HepG2 (cell line): Measurements from ENCODE around the gene ZNF821. TPM values are rescaled to one million over a fixed set of nuclear protein-coding genes. Genes with fewer than 3 reads are reported as not detected.

Experiments
- ATF3 ChIP-seq: sonication (generic); formaldehyde crosslinking; IDR thresholded peaks from 2 replicates; pipeline ENCODE4 v1.4.0; 2020; ENCODE audit warnings: missing genetic modification reagents
- FOXK2 ChIP-seq: fragments of 450-650 bp; IDR thresholded peaks from 2 replicates; pipeline ENCODE4 v1.6.1; 2016
- GLMP ChIP-seq: sonication (generic); formaldehyde crosslinking; IDR thresholded peaks from 2 replicates; pipeline ENCODE4 v1.9.0; 2021; ENCODE audit warnings: missing genetic modification reagents, mild to moderate bottlenecking, borderline replicate concordance
- HNF4G ChIP-seq, 2 experiments: sonication (generic) in 1 of 2; formaldehyde crosslinking in 1 of 2; IDR thresholded peaks; 2 replicates each; pipeline versions ENCODE4 v1.4.0 to v1.6.1; 2011 to 2020; ENCODE audit warnings: borderline replicate concordance in 2 of 2, low read depth in 2 of 2, mild to moderate bottlenecking in 2 of 2, low read length in 1 of 2, missing genetic modification reagents in 1 of 2, moderate library complexity in 1 of 2
- MIXL1 ChIP-seq: IDR thresholded peaks from 2 replicates; pipeline ENCODE4 v1.6.1; 2016
- MZF1 ChIP-seq: sonication (generic); formaldehyde crosslinking; IDR thresholded peaks from 2 replicates; pipeline ENCODE4 v1.8.1; 2023; ENCODE audit warnings: mild to moderate bottlenecking, missing genetic modification reagents, borderline replicate concordance
- NR3C1 ChIP-seq: sonication (generic); formaldehyde crosslinking; IDR thresholded peaks from 2 replicates; pipeline ENCODE4 v1.4.0; 2020; ENCODE audit warnings: missing genetic modification reagents
- PATZ1 ChIP-seq: sonication (generic); formaldehyde crosslinking; IDR thresholded peaks from 2 replicates; pipeline ENCODE4 v1.4.0; 2020; ENCODE audit warnings: missing genetic modification reagents
- PAWR ChIP-seq: sonication (generic); formaldehyde crosslinking; IDR thresholded peaks from 2 replicates; pipeline ENCODE4 v1.4.0; 2020; ENCODE audit warnings: missing genetic modification reagents, mild to moderate bottlenecking, borderline replicate concordance
- POLR2AphosphoS2 ChIP-seq: IDR thresholded peaks from 2 replicates; pipeline ENCODE4 v1.6.1; 2011; ENCODE audit warnings: low read depth, low read length, improper control_type of control experiment
- SALL2 ChIP-seq: sonication (generic); formaldehyde crosslinking; IDR thresholded peaks from 2 replicates; pipeline ENCODE4 v1.8.1; 2023; ENCODE audit warnings: mild to moderate bottlenecking, missing genetic modification reagents, inconsistent platforms
- SNAI1 ChIP-seq: sonication (generic); formaldehyde crosslinking; IDR thresholded peaks from 2 replicates; pipeline ENCODE4 v1.5.0; 2020; ENCODE audit warnings: mild to moderate bottlenecking, missing genetic modification reagents, borderline replicate concordance
- SP4 ChIP-seq: sonication (generic); formaldehyde crosslinking; IDR thresholded peaks from 2 replicates; pipeline ENCODE4 v1.8.1; 2023; ENCODE audit warnings: mild to moderate bottlenecking, missing genetic modification reagents
- SUZ12 ChIP-seq: fragments of 150-350 bp; IDR thresholded peaks from 2 replicates; pipeline ENCODE4 v1.6.1; 2014; ENCODE audit warnings: low read depth, low read length
- TFDP1 ChIP-seq: IDR thresholded peaks from 2 replicates; pipeline ENCODE4 v1.6.1; 2016; ENCODE audit warnings: missing compliant biosample characterization, missing genetic modification reagents, borderline replicate concordance
- TRIM22 ChIP-seq: fragments of 450-650 bp; IDR thresholded peaks from 2 replicates; pipeline ENCODE4 v1.6.1; 2017
- ZBTB34 ChIP-seq: sonication (generic); formaldehyde crosslinking; IDR thresholded peaks from 2 replicates; pipeline ENCODE4 v1.8.0; 2022; ENCODE audit warnings: mild to moderate bottlenecking, missing genetic modification reagents
- ZFP90 ChIP-seq: sonication (generic); formaldehyde crosslinking; IDR thresholded peaks from 2 replicates; pipeline ENCODE4 v1.8.0; 2022; ENCODE audit warnings: missing genetic modification reagents, mild to moderate bottlenecking, inconsistent platforms, borderline replicate concordance
- ZKSCAN8 ChIP-seq: IDR thresholded peaks from 2 replicates; pipeline ENCODE4 v1.6.1; 2016; ENCODE audit warnings: borderline replicate concordance, missing genetic modification reagents, missing compliant biosample characterization
- ZMAT3 ChIP-seq: sonication (generic); formaldehyde crosslinking; conservative IDR thresholded peaks from 2 replicates; pipeline ENCODE4 v1.7.0; 2021; ENCODE audit warnings: missing genetic modification reagents
- ZNF337 ChIP-seq: sonication (generic); formaldehyde crosslinking; IDR thresholded peaks from 2 replicates; pipeline ENCODE4 v1.5.1; 2020; ENCODE audit warnings: missing genetic modification reagents, low read depth, mild to moderate bottlenecking, borderline replicate concordance
- ZNF546 ChIP-seq: sonication (generic); formaldehyde crosslinking; conservative IDR thresholded peaks from 2 replicates; pipeline ENCODE4 v1.8.1; 2023; ENCODE audit warnings: mild to moderate bottlenecking, missing genetic modification reagents
- ZNF614 ChIP-seq: IDR thresholded peaks from 2 replicates; pipeline ENCODE4 v1.6.1; 2018; ENCODE audit warnings: missing biosample characterization, missing genetic modification reagents, inconsistent platforms, borderline replicate concordance
- polyA plus RNA-seq, 8 experiments: library from polyadenylated mRNA; depleted of rRNA in 3 of 8; stranded (reverse) in 7 of 8; unstranded in 1 of 8; fragments of >200 nt; fragmentation: Illumina TruSeq in 4 of 8; extraction: Trizol in 4 of 8; gene quantifications; 2 replicates each; pipeline versions ENCODE4 v1.2.1 to v1.2.3, GENCODE V29; 2011 to 2016; ENCODE audit warnings: low read depth in 4 of 8, missing spikeins in 1 of 8, mixed read lengths in 1 of 8; ENCODE audit not compliant: insufficient read depth in 1 of 8
- total RNA-seq, 5 experiments: library from RNA; depleted of rRNA; stranded (reverse); fragments of >200 nt; fragmentation: Illumina TruSeq; extraction: Trizol; gene quantifications; 2 replicates each; pipeline ENCODE4 v1.2.3, GENCODE V29; 2016; ENCODE audit warnings: low read depth in 1 of 5

The ZNF821 gene
- total and polyA plus RNA-seq, 2 of the 13 experiments (the other 11 are each of a cell fraction or from before 2014, with no cell fraction given) = 7.0 to 9.1 TPM

GRCh38 chr16:71882505-71883167 lies 1.3 kb downstream of the ZNF821 start (continued):
- TF ChIP-seq GLMP = no peak
- no peak for TF ChIP-seq ZBTB34
- no peak for TF ChIP-seq HNF4G (IDR thresholded peaks at IDR 0.05; ENCODE audit: borderline replicate concordance, low read depth, low read length)
- TF ChIP-seq HNF4G (CRISPR knock-in tag; IDR thresholded peaks at IDR 0.05; ENCODE audit: borderline replicate concordance, low read depth) = no peak
- TF ChIP-seq SUZ12 = no peak
- no peak for TF ChIP-seq MZF1 (CRISPR knock-in tag)
- no peak for TF ChIP-seq SALL2 (CRISPR knock-in tag)
- no peak for TF ChIP-seq ZNF337 (CRISPR knock-in tag)
- TF ChIP-seq ZKSCAN8 = no peak
- no peak for TF ChIP-seq TRIM22
- peak; percentile 11; the same call in 1 of the 2 replicates for TF ChIP-seq MIXL1
- no peak for TF ChIP-seq PATZ1 (CRISPR knock-in tag)
- no peak for TF ChIP-seq NR3C1 (CRISPR knock-in tag)
- TF ChIP-seq ZNF546 (CRISPR knock-in tag) = no peak
- TF ChIP-seq POLR2AphosphoS2 = no peak
- no peak for TF ChIP-seq SP4 (CRISPR knock-in tag)
- TF ChIP-seq ZMAT3 (CRISPR knock-in tag) = no peak
- TF ChIP-seq PAWR (CRISPR knock-in tag) = no peak
- TF ChIP-seq FOXK2 = no peak
- 0 out of 2 replicates have a peak, but pooled peaks have one; percentile 22 for TF ChIP-seq ZNF614 (CRISPR knock-in tag)
- no peak for TF ChIP-seq TFDP1 (CRISPR knock-in tag)
- TF ChIP-seq SNAI1 (CRISPR knock-in tag) = no peak
- no peak for TF ChIP-seq ATF3 (CRISPR knock-in tag)
- TF ChIP-seq ZFP90 = no peak
